22Rv1 (cell line): ENCODE data around the gene ENGASE.

Source experiments
- H3K27ac ChIP-seq: fragments of 450-650 bp; 2 replicates; pipeline ENCODE4 v1.5.1; 2017
- CTCF ChIP-seq: fragments of 450-650 bp; IDR thresholded peaks from 2 replicates; pipeline ENCODE4 v1.5.1; 2017; ENCODE audit warnings: mild to moderate bottlenecking
- ZFX ChIP-seq: fragments of 450-650 bp; IDR thresholded peaks from 2 replicates; pipeline ENCODE4 v1.6.1; 2017; ENCODE audit warnings: antibody characterized with exemption, borderline replicate concordance

ENGASE gene

GRCh38 chr17:79054200-79054960 is 20.2 kb upstream of the ENGASE start:
- no peak for TF ChIP-seq ZFX
- no peak for TF ChIP-seq CTCF

GRCh38 chr17:79055197-79055596 is 19.4 kb upstream of the ENGASE start:
- H3K27ac ChIP-seq, result no peak overlapping the region
- TF ChIP-seq ZFX, result no peak
- TF ChIP-seq CTCF, result no peak

More at GRCh38 chr17:79054200-79054960, 20.2 kb upstream of the ENGASE start:
- H3K27ac ChIP-seq, result no peak overlapping the region

- H3K27ac ChIP-seq, result no peak overlapping the region
- no peak for TF ChIP-seq CTCF
- no peak for TF ChIP-seq ZFX
Measured at GRCh38 chr17:79057737-79058385, 16.8 kb upstream of the ENGASE start.

- no peak for TF ChIP-seq ZFX
- no peak for TF ChIP-seq CTCF
- H3K27ac ChIP-seq, result no peak overlapping the region
Measured at GRCh38 chr17:79062691-79063090, 11.9 kb upstream of the ENGASE start.

- TF ChIP-seq ZFX, result no peak
- H3K27ac ChIP-seq, result no peak overlapping the region
Measured at GRCh38 chr17:79064026-79064425, 10.6 kb upstream of the ENGASE start.

GRCh38 chr17:79065105-79065670 is 9.4 kb upstream of the ENGASE start:
- TF ChIP-seq ZFX (no peak), CTCF (peak; percentile 80)
- H3K27ac ChIP-seq, result no peak overlapping the region

- no peak for TF ChIP-seq CTCF
- no peak for TF ChIP-seq ZFX
- no peak overlapping the region for H3K27ac ChIP-seq
Measured at GRCh38 chr17:79066963-79067362, 7.7 kb upstream of the ENGASE start.
